NK-92 (cell line): Measurements from ENCODE around the gene LBHD1.
"Not testable (repeated sequence)": the region's sequence is repeated elsewhere in the genome, so short reads cannot be mapped to it uniquely, and the experiment has no call there.

Source experiments
- DNase-seq: peaks from one replicate; lab custom pipeline; 2025; ENCODE audit not compliant: unreplicated experiment; lab: John Stamatoyannopoulos, UW

The LBHD1 gene

GRCh38 chr11:62621027-62621566, 51.0 kb downstream of the LBHD1 start:
- no peak for DNase-seq

GRCh38 chr11:62616957-62617356, 55.1 kb downstream of the LBHD1 start:
- DNase-seq = not testable (repeated sequence)

DNA sequence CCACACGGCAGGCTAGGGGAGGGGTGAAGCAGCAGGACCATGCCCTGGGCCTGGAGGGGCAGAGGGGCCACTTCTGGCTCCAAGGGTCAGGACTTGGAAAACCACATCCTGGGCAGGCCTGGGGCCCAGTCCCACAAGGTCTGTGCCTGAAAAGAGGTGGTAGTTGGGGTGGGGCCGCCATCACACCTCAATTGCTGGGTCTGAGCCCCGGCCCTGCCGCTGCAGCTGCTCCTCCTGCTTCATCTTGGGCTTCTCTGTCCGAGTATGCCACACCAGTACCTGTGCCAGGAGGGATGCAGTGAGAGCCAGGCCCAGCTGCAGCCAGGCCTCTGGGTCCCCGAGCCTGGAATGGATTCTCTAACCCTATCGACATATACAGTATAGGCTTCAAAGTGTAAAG, 56.5 kb downstream of the LBHD1 start:
- no peak for DNase-seq

DNA sequence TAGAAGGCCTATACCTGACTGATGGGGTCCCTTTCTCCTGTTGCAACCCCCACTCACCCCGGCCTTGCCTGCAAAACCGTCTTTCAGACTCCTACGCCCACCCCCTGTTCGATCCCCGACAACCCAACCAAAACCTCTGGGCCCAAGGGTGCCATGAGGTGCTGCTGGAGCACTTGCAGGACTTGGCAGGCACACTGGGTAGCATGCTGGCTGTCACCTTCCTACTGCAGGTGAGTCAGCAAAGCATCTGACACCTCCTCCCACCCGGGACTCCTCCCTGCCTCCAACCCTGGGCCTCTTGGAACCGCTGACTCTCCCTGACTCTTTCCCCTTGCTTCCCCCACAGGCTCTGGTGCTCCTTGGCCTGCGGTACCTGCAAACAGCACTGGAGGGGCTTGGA, 57.8 kb downstream of the LBHD1 start:
- DNase-seq = no peak

- DNase-seq = no peak
Measured at GRCh38 chr11:62613291-62613778, 58.7 kb downstream of the LBHD1 start.
